H1 (cell line): ENCODE measurements around the gene NEDD4L. TPM values are rescaled to one million over a fixed set of nuclear protein-coding genes. Genes with fewer than 3 reads are reported as not detected.

ENCODE experiments used
- CTCF ChIA-PET: fragments of 300-600 bp; sonication (Branson Sonifier 250); formaldehyde crosslinking; loops from one replicate; lab custom pipeline; 2021; ENCODE audit not compliant: partially characterized antibody; lab: Charles Lee
- POLR2A ChIA-PET: fragments of 300-600 bp; sonication (Branson Sonifier 250); formaldehyde crosslinking; loops from one replicate; lab custom pipeline; 2021; ENCODE audit warnings: inconsistent platforms; ENCODE audit not compliant: partially characterized antibody; lab: Charles Lee
- DNase-seq, 2 experiments: peaks; one replicate each; pipeline versions ENCODE4 v3.0.0 to v3.0.0-alpha.2; 2010 to 2022; ENCODE audit warnings: low spot score in 2 of 2, low read depth in 1 of 2, mixed read lengths in 1 of 2
- FAIRE-seq: peaks from 2 replicates; lab custom pipeline; 2011; peaks lifted over from hg19 to GRCh38; lab: Jason Lieb, UNC
- H2AFZ ChIP-seq: 2 replicates; pipeline ENCODE4 v1.8.1; 2012; ENCODE audit warnings: low read length, inconsistent platforms
- H2AK5ac ChIP-seq: 2 replicates; pipeline ENCODE4 v1.6.1; 2013; ENCODE audit warnings: low read depth, low read length
- H2BK120ac ChIP-seq: replicated peaks from 2 replicates; pipeline ENCODE3; 2013; ENCODE audit warnings: low read depth, low read length, inconsistent platforms
- H2BK12ac ChIP-seq: 2 replicates; pipeline ENCODE4 v1.6.1; 2013; ENCODE audit warnings: low read depth, low read length
- H2BK15ac ChIP-seq: 2 replicates; pipeline ENCODE4 v1.6.1; 2013; ENCODE audit warnings: low read length
- H2BK20ac ChIP-seq: 2 replicates; pipeline ENCODE4 v1.6.1; 2013; ENCODE audit warnings: low read length
- H2BK5ac ChIP-seq: 2 replicates; pipeline ENCODE4 v1.6.1; 2013; ENCODE audit warnings: low read depth, low read length
- H3K14ac ChIP-seq: 2 replicates; pipeline ENCODE4 v1.6.1; 2013; ENCODE audit warnings: inconsistent platforms; ENCODE audit not compliant: insufficient read length
- H3K18ac ChIP-seq: 2 replicates; pipeline ENCODE4 v1.6.1; 2013; ENCODE audit warnings: low read length; ENCODE audit errors: extremely low read depth
- H3K23ac ChIP-seq: 2 replicates; pipeline ENCODE4 v1.6.1; 2013; ENCODE audit warnings: inconsistent platforms; ENCODE audit not compliant: insufficient read length
- H3K23me2 ChIP-seq: 2 replicates; pipeline ENCODE4 v1.6.1; 2013; ENCODE audit warnings: low read depth, low read length
- H3K27ac ChIP-seq: 2 replicates; pipeline ENCODE4 v1.6.1; 2011; ENCODE audit warnings: low read depth, low read length, inconsistent platforms
- H3K27me3 ChIP-seq, 4 experiments: replicated peaks in 1 of 4; 1 replicate in 1 of 4; 2 replicates in 3 of 4; pipeline versions ENCODE4 v1.6.1 to v1.8.1; 2011 to 2013; ENCODE audit warnings: low read length in 3 of 4, mild to moderate bottlenecking in 3 of 4, inconsistent platforms in 2 of 4, mixed read lengths in 2 of 4, moderate library complexity in 1 of 4; ENCODE audit not compliant: control insufficient read depth in 3 of 4, insufficient read depth in 3 of 4; ENCODE audit errors: extremely low read depth in 1 of 4
- H3K36me3 ChIP-seq, 4 experiments: 2 replicates each; pipeline versions ENCODE4 v1.6.1 to v1.8.1; 2011 to 2013; ENCODE audit warnings: mild to moderate bottlenecking in 4 of 4, low read length in 3 of 4, moderate library complexity in 2 of 4, control low read depth in 1 of 4, inconsistent platforms in 1 of 4; ENCODE audit not compliant: insufficient read depth in 4 of 4, control insufficient read depth in 2 of 4
- H3K4ac ChIP-seq: replicated peaks from 2 replicates; pipeline ENCODE3; 2013; ENCODE audit warnings: low read length, low read depth, mixed read lengths, inconsistent platforms; ENCODE audit not compliant: insufficient read length
- H3K4me1 ChIP-seq, 4 experiments: replicated peaks in 1 of 4; 1 replicate in 1 of 4; 2 replicates in 3 of 4; pipeline versions ENCODE4 v1.6.1 to v1.8.1; 2011 to 2013; ENCODE audit warnings: low read length in 3 of 4, inconsistent platforms in 2 of 4, mixed read lengths in 1 of 4; ENCODE audit not compliant: insufficient read depth in 4 of 4, control insufficient read depth in 3 of 4
- H3K4me2 ChIP-seq, 2 experiments: 2 replicates each; pipeline versions ENCODE4 v1.6.1 to v1.8.1; 2011 to 2013; ENCODE audit warnings: low read depth in 2 of 2, low read length in 2 of 2, control low read depth in 1 of 2, inconsistent platforms in 1 of 2, mild to moderate bottlenecking in 1 of 2; ENCODE audit not compliant: insufficient read depth in 1 of 2
- H3K4me3 ChIP-seq, 4 experiments: fragments of 200-600, 300-600 bp in 1 of 4; sonication (generic), shearing (Covaris generic), sonication (Bioruptor Twin) in 1 of 4; 2 replicates each; pipeline versions ENCODE4 v1.5.1 to v1.8.1; 2011 to 2016; ENCODE audit warnings: low read length in 4 of 4, low read depth in 3 of 4, control low read depth in 2 of 4, inconsistent platforms in 2 of 4, mild to moderate bottlenecking in 2 of 4, mixed read lengths in 1 of 4, moderate library complexity in 1 of 4; ENCODE audit not compliant: insufficient read depth in 2 of 4; ENCODE audit errors: extremely low read depth in 1 of 4
- H3K56ac ChIP-seq: replicated peaks from 2 replicates; pipeline ENCODE3; 2013; ENCODE audit warnings: low read depth, mild to moderate bottlenecking, mixed read lengths, low read length, inconsistent platforms; ENCODE audit not compliant: insufficient read length
- H3K79me1 ChIP-seq: 2 replicates; pipeline ENCODE4 v1.6.1; 2013; ENCODE audit warnings: low read depth, low read length, control low read depth
- H3K79me2 ChIP-seq, 2 experiments: 2 replicates each; pipeline versions ENCODE4 v1.6.1 to v1.8.1; 2012 to 2013; ENCODE audit warnings: low read length in 2 of 2, mild to moderate bottlenecking in 2 of 2, inconsistent platforms in 1 of 2; ENCODE audit not compliant: insufficient read depth in 2 of 2, control insufficient read depth in 1 of 2
- H3K9ac ChIP-seq, 4 experiments: replicated peaks in 1 of 4; 1 replicate in 1 of 4; 2 replicates in 3 of 4; pipeline versions ENCODE4 v1.6.1 to v1.8.1; 2011 to 2013; ENCODE audit warnings: low read depth in 3 of 4, low read length in 3 of 4, control low read depth in 2 of 4, mild to moderate bottlenecking in 2 of 4, moderate library complexity in 2 of 4, inconsistent platforms in 1 of 4; ENCODE audit errors: extremely low read depth in 1 of 4
- H3K9me3 ChIP-seq, 2 experiments: 2 replicates each; pipeline versions ENCODE4 v1.6.1 to v1.8.1; 2012 to 2013; ENCODE audit warnings: mild to moderate bottlenecking in 2 of 2, moderate library complexity in 2 of 2, control low read depth in 1 of 2, inconsistent platforms in 1 of 2, low read depth in 1 of 2, low read length in 1 of 2, mixed read lengths in 1 of 2; ENCODE audit not compliant: insufficient read depth in 2 of 2
- H4K20me1 ChIP-seq, 2 experiments: replicated peaks in 1 of 2; 2 replicates each; pipeline versions ENCODE3 to v1.8.1; 2011 to 2013; ENCODE audit warnings: inconsistent platforms in 2 of 2, low read length in 2 of 2, mild to moderate bottlenecking in 1 of 2; ENCODE audit not compliant: insufficient read depth in 2 of 2, control insufficient read depth in 1 of 2
- H4K5ac ChIP-seq: 2 replicates; pipeline ENCODE4 v1.6.1; 2013; ENCODE audit warnings: low read length, low read depth, mixed read lengths, inconsistent platforms; ENCODE audit not compliant: insufficient read length
- H4K8ac ChIP-seq: 2 replicates; pipeline ENCODE4 v1.8.0; 2013; ENCODE audit warnings: mild to moderate bottlenecking, moderate library complexity, low read length, inconsistent platforms; ENCODE audit not compliant: insufficient read depth; ENCODE audit errors: extremely low read depth
- H4K91ac ChIP-seq: replicated peaks from 2 replicates; pipeline ENCODE3; 2013; ENCODE audit warnings: low read length, mixed read lengths, inconsistent platforms; ENCODE audit not compliant: insufficient read length
- ASH2L ChIP-seq: fragments of 200-600, 300-600 bp; sonication (generic); IDR thresholded peaks from one replicate; pipeline ENCODE4 v1.7.1; 2017; ENCODE audit warnings: low read length
- JUND ChIP-seq: IDR thresholded peaks from 2 replicates; pipeline ENCODE4 v1.6.1; 2011; ENCODE audit warnings: mild to moderate bottlenecking, improper control_type of control experiment, low read length
- KDM4A ChIP-seq: IDR thresholded peaks from one replicate; pipeline ENCODE4 v1.7.1; 2012; ENCODE audit warnings: low read depth, mild to moderate bottlenecking, moderate library complexity, low read length, inconsistent platforms; ENCODE audit not compliant: severe bottlenecking
- MAFK ChIP-seq: IDR thresholded peaks from 2 replicates; pipeline ENCODE4 v1.6.1; 2012; ENCODE audit warnings: low read depth, mild to moderate bottlenecking, improper control_type of control experiment, low read length
- POLR2A ChIP-seq, 2 experiments: IDR thresholded peaks; 1 replicate in 1 of 2; 2 replicates in 1 of 2; pipeline ENCODE4 v1.6.1; 2011; ENCODE audit warnings: low read depth in 2 of 2, low read length in 2 of 2, mild to moderate bottlenecking in 2 of 2; ENCODE audit errors: control extremely low read depth in 1 of 2
- POU5F1 ChIP-seq: IDR thresholded peaks from 2 replicates; pipeline ENCODE4 v1.6.1; 2011; ENCODE audit warnings: low read depth, mild to moderate bottlenecking, low read length, moderate library complexity
- RAD21 ChIP-seq, 2 experiments: IDR thresholded peaks in 1 of 2; conservative IDR thresholded peaks in 1 of 2; 2 replicates each; pipeline ENCODE4 v1.6.1; 2011; ENCODE audit warnings: low read depth in 2 of 2, low read length in 2 of 2, improper control_type of control experiment in 1 of 2, inconsistent platforms in 1 of 2, mild to moderate bottlenecking in 1 of 2, moderate library complexity in 1 of 2
- RNF2 ChIP-seq: fragments of 200-900, 300-1000 bp; sonication (generic); IDR thresholded peaks from 2 replicates; pipeline ENCODE4 v1.7.1; 2016; ENCODE audit warnings: borderline replicate concordance, low read depth, mild to moderate bottlenecking, antibody characterized with exemption, low read length; ENCODE audit not compliant: poor library complexity, severe bottlenecking; ENCODE audit errors: missing control alignments
- RXRA ChIP-seq: IDR thresholded peaks from 2 replicates; pipeline ENCODE4 v1.6.1; 2011; ENCODE audit warnings: low read depth, mild to moderate bottlenecking, low read length, moderate library complexity; ENCODE audit not compliant: insufficient read depth
- SIRT6 ChIP-seq: IDR thresholded peaks from one replicate; pipeline ENCODE4 v1.7.1; 2012; ENCODE audit warnings: low read length, inconsistent platforms
- SIX5 ChIP-seq: IDR thresholded peaks from 2 replicates; pipeline ENCODE4 v1.6.1; 2011; ENCODE audit warnings: mild to moderate bottlenecking, low read depth, low read length
- SP1 ChIP-seq: IDR thresholded peaks from 2 replicates; pipeline ENCODE4 v1.6.1; 2011; ENCODE audit warnings: low read depth, low read length
- TAF1 ChIP-seq: IDR thresholded peaks from 2 replicates; pipeline ENCODE4 v1.6.1; 2011; ENCODE audit warnings: mild to moderate bottlenecking, low read depth, low read length
- TAF7 ChIP-seq: optimal IDR thresholded peaks from 2 replicates; pipeline ENCODE3; 2011; ENCODE audit warnings: low read depth, mild to moderate bottlenecking, inconsistent platforms, low read length, moderate library complexity, borderline replicate concordance
- WGBS, 2 experiments: shearing (Covaris generic) in 1 of 2; methylation state at CpG; one replicate each; pipeline versions ENCODE4 v1.1.6 to v1.1.7; 2013 to 2015; ENCODE audit warnings: low lambda C conversion rate in 2 of 2, mixed read lengths in 2 of 2, inconsistent platforms in 1 of 2, low coverage in 1 of 2, missing lambda C conversion rate in 1 of 2; ENCODE audit not compliant: insufficient replicate concordance in 2 of 2, insufficient coverage in 1 of 2, insufficient read length in 1 of 2; ENCODE audit errors: extremely low coverage in 1 of 2, missing lambda C conversion rate in 1 of 2; 5-methylcytosine and 5-hydroxymethylcytosine counted together
- polyA plus RNA-seq, 7 experiments: library from polyadenylated mRNA; depleted of rRNA in 3 of 7; stranded (reverse) in 5 of 7; unstranded in 2 of 7; fragments of >200 nt in 5 of 7; fragments of 200-250 nt in 2 of 7; gene quantifications; 1 replicate in 5 of 7; 2 replicates in 1 of 7; 4 replicates in 1 of 7; pipeline versions ENCODE4 v1.2.1 to v1.2.3, GENCODE V29; 2011 to 2013; ENCODE audit warnings: missing spikeins in 2 of 7, mixed read lengths in 2 of 7
- total RNA-seq: library from RNA; stranded (reverse); fragmentation: NEBNext Ultra II Directional; extraction: Animal tissue kit (Norgen Biotek cat#: 25700); gene quantifications from 2 replicates; pipeline ENCODE4 v1.2.1, GENCODE V29; 2021

NEDD4L gene
- total and polyA plus RNA-seq, 2 of the 8 experiments (the other 6 are each of a cell fraction or from before 2014, with no cell fraction given): 37.3 to 69.8 TPM

GRCh38 chr18:58417752-58418151 is 373.7 kb downstream of the NEDD4L start:
- H3K4me2 ChIP-seq: no peak overlapping the region
- CTCF ChIA-PET: interaction anchor here (1.4 to 5.2 kb wide), 3 partner anchors 11 to 346 kb away, joined by 4 to 31 read pairs (median 6); no protein-coding TSS in a partner anchor
- FAIRE-seq: no peak

More at GRCh38 chr18:58417752-58418151, 373.7 kb downstream of the NEDD4L start:
- Histone ChIP-seq H3K23ac (no peak overlapping the region), H3K56ac (no peak overlapping the region), H2BK15ac (no peak overlapping the region), H3K9me3 (no peaks in the 10 kb centered on the region), H4K91ac (no peak overlapping the region), H3K14ac (no peak overlapping the region), H3K18ac (no peak overlapping the region), H3K9ac (no peak overlapping the region), H3K4ac (no peak overlapping the region), H2AFZ (no peak overlapping the region), H4K8ac (no peak overlapping the region), H3K23me2 (peaks cover 6% of the 10 kb centered on the region; the same call in 1 of the 2 replicates), H3K79me1 (no peaks in the 10 kb centered on the region), H3K36me3 (no peaks in the 10 kb centered on the region), H4K20me1 (peaks cover 0 to 4% of the 10 kb centered on the region in 2 experiments), H3K4me1 (no peaks in the 10 kb centered on the region)
- POLR2A ChIA-PET: no interaction called here
- TF ChIP-seq TAF7 (no peak), RXRA (no peak), MAFK (no peak), TAF1 (no peak), ASH2L (no peak), SIX5 (no peak), RNF2 (no peak), POLR2A (IDR thresholded peaks at IDR 0.05; ENCODE audit: control extremely low read depth in 1 of 2, low read depth in 2 of 2, low read length in 2 of 2) (no peak), SP1 (no peak), KDM4A (no peak), SIRT6 (no peak), RAD21 (IDR thresholded peaks at IDR 0.05 in 1 of 2, conservative IDR thresholded peaks at IDR 0.05 in 1 of 2; ENCODE audit: low read depth in 2 of 2, low read length in 2 of 2) (no peak), POU5F1 (no peak), JUND (no peak)
- TF ChIP-seq, all 59 proteins: peak for 0
- DNase-seq: no peak
- H2BK20ac ChIP-seq: no peak overlapping the region
- 91% methylated on average over 6 of the region's 6 CpGs; no CpG with 5 or more reads in 1 of the 2 experiments for WGBS, 2 experiments
- H2BK120ac ChIP-seq: no peak overlapping the region
- no peak overlapping the region for H2BK5ac ChIP-seq
- H4K5ac ChIP-seq: no peak overlapping the region
- no peak overlapping the region for H2AK5ac ChIP-seq
- H2BK12ac ChIP-seq: no peak overlapping the region
- no peak overlapping the region for H3K4me3 ChIP-seq
- H3K27ac ChIP-seq: no peak overlapping the region
- no peaks in the 10 kb centered on the region for H3K79me2 ChIP-seq
- H3K27me3 ChIP-seq: 0 out of 7 replicates have a peak, but pooled peaks cover 0 to 2% (median 0%) of the 10 kb centered on the region in 4 experiments
